Right atrium auricular region (tissue), 2 donors: Measurements from ENCODE around the gene KCNE4. TPM values are rescaled to one million over a fixed set of nuclear protein-coding genes. Genes with fewer than 3 reads are reported as not detected.

Experiments used
- DNase-seq: peaks from one replicate; pipeline ENCODE4 v3.0.0-alpha.2; 2019; ENCODE audit warnings: low spot score
- H3K27ac ChIP-seq, 2 donors: fragments of 200-600 bp; sonication (generic); 1 replicate in 1 of 2; 2 replicates in 1 of 2; pipeline ENCODE4 v1.5.1; 2016 to 2019
- H3K27me3 ChIP-seq, 2 donors: fragments of 200-600 bp; sonication (generic); one replicate each; pipeline versions ENCODE4 v1.5.1 to v1.6.0; 2017 to 2019
- H3K36me3 ChIP-seq: fragments of 200-600 bp; sonication (generic); one replicate; pipeline ENCODE4 v1.5.1; 2016
- H3K4me1 ChIP-seq, 2 donors: fragments of 200-600 bp; sonication (generic); one replicate each; pipeline versions ENCODE4 v1.5.1 to v1.6.0; 2017 to 2019
- H3K4me3 ChIP-seq, 2 donors: fragments of 200-600 bp; sonication (generic); 1 replicate in 1 of 2; 2 replicates in 1 of 2; pipeline ENCODE4 v1.5.1; 2017 to 2019; ENCODE audit warnings: mild to moderate bottlenecking in 1 of 2, moderate library complexity in 1 of 2
- H3K9me3 ChIP-seq, 2 donors: fragments of 200-600 bp; sonication (generic); one replicate each; pipeline ENCODE4 v1.5.1; 2019
- total RNA-seq, 2 donors: library from RNA; depleted of rRNA; stranded (reverse); fragments of >200 nt; gene quantifications; one replicate each; pipeline ENCODE4 v1.1.0, GENCODE V29; 2016
- TF ChIP-seq, protein P1 (sequence below), 2 donors: fragments of 200-600 bp; sonication (generic); IDR thresholded peaks; one replicate each; pipeline ENCODE4 v1.5.1; 2019; ENCODE audit warnings: antibody characterized with exemption in 2 of 2

The KCNE4 gene
- total RNA-seq, 2 donors from 2014 or later = 3.4 to 4.0 TPM

DNA sequence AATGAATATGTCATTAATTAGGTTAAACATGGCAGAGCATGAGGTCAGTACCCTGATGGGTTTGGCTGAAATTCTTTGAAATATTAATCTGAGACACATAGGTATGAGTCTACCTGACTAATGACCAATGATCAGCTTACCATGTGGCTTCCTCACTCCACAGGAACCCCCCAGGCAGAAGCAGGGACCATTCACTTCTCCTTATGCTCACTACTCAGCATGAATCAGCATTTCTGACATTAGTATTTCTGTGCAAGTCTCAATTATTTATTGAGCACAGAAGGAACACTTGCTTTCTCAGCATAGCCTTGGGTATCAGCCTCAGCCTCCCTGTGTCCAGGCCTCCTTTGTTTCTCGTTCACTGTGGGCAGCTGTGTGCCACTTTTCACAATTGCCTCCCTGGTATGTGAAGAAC, 9.3 kb upstream of the KCNE4 start:
- TF ChIP-seq, protein P1, sequence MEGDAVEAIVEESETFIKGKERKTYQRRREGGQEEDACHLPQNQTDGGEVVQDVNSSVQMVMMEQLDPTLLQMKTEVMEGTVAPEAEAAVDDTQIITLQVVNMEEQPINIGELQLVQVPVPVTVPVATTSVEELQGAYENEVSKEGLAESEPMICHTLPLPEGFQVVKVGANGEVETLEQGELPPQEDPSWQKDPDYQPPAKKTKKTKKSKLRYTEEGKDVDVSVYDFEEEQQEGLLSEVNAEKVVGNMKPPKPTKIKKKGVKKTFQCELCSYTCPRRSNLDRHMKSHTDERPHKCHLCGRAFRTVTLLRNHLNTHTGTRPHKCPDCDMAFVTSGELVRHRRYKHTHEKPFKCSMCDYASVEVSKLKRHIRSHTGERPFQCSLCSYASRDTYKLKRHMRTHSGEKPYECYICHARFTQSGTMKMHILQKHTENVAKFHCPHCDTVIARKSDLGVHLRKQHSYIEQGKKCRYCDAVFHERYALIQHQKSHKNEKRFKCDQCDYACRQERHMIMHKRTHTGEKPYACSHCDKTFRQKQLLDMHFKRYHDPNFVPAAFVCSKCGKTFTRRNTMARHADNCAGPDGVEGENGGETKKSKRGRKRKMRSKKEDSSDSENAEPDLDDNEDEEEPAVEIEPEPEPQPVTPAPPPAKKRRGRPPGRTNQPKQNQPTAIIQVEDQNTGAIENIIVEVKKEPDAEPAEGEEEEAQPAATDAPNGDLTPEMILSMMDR (IDR thresholded peaks at IDR 0.05) = no peak
- Histone ChIP-seq H3K36me3 (no peaks in the 10 kb centered on the region), H3K4me3 (no peak overlapping the region), H3K27ac (no peak overlapping the region), H3K9me3 (no peaks in the 10 kb centered on the region), H3K27me3 (no peaks in the 10 kb centered on the region), H3K4me1 (peaks cover 0 to 10% of the 10 kb centered on the region in 2 donors)
- no peak for DNase-seq

DNA sequence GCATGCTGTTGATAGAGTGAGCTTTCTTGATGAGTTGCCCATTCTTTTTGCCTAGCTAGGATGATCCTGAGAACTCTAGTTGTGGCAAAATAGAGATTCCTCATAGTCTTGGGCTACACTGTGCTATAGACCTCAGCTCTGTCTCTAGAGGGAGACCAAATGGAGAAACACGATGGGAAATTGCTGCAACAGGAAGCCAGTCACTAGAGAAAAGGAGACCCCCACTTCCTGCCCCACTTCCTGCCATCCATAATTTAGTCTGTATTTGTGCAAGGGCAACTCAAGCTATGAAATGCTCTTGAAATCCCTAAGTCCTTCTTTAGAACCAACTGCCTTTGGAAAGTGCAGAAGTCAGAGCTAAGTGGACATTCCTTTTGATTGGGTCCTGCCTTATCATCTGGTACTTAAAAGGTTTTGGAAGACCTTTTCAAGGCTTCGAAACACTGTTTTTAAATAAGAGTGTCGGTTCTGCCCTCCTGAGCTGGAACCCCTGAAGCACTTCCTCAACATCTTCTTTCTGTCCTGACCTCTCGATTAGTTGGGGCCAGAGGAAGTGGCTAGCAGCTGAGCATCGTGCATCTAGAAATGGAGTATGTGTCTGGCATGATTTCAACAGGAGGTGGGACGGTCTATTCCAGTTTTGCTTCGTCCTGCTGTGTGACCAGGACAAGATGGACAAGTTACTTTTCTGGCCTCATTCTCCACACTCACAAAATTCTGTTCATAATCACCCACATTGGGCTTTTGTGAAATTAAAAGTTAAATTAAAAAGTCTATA, 8.6 kb upstream of the KCNE4 start:
- TF ChIP-seq, protein P1 (IDR thresholded peaks at IDR 0.05) = no peak
- H3K4me1 ChIP-seq = peaks cover 0 to 10% of the 10 kb centered on the region in 2 donors
- H3K27me3 ChIP-seq = no peaks in the 10 kb centered on the region
- H3K36me3 ChIP-seq = no peaks in the 10 kb centered on the region
- H3K27ac ChIP-seq = no peak overlapping the region
- no peak overlapping the region for H3K4me3 ChIP-seq
- no peaks in the 10 kb centered on the region for H3K9me3 ChIP-seq
- DNase-seq = no peak

DNA sequence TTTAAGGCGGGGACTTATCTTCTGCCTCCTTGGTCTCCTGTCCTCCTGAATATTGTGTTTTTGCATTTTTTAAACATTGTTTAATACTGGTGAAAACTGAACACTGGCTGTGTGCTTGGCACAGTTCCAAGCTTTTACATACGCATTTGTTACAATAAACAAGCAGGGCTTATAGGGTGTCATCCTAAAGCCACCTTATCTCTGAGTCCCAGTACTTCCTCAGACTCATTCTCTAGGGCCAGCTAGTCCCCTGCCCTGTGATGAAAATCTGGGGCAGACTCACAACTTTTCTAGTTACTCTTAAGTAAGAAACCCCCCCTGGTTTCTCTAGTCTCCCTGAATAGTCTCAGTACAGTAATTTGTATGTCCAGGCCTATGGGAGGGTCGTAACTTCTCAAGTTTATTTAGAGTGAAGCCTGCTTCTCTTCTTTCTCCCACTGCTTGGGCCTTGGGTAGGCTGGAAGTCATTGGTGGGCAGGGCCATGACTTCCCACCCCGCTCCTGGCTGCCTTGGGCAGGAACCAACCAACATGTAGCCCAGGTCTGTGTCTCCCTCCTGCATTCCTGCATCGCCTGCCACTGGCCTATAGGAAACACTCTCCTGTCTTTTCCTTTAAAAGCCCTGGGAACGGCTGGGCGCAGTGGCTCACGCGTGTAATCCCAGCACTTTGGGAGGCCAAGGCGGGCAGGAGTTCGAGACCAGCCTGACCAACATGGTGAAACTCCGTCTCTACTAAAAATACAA, 7.7 kb upstream of the KCNE4 start:
- peaks cover 0 to 10% of the 10 kb centered on the region in 2 donors for H3K4me1 ChIP-seq
- no peak overlapping the region for H3K4me3 ChIP-seq
- H3K9me3 ChIP-seq = no peaks in the 10 kb centered on the region
- DNase-seq = no peak
- H3K36me3 ChIP-seq = no peaks in the 10 kb centered on the region
- no peak overlapping the region for H3K27ac ChIP-seq
- TF ChIP-seq, protein P1 (IDR thresholded peaks at IDR 0.05) = no peak
- no peaks in the 10 kb centered on the region for H3K27me3 ChIP-seq

DNA sequence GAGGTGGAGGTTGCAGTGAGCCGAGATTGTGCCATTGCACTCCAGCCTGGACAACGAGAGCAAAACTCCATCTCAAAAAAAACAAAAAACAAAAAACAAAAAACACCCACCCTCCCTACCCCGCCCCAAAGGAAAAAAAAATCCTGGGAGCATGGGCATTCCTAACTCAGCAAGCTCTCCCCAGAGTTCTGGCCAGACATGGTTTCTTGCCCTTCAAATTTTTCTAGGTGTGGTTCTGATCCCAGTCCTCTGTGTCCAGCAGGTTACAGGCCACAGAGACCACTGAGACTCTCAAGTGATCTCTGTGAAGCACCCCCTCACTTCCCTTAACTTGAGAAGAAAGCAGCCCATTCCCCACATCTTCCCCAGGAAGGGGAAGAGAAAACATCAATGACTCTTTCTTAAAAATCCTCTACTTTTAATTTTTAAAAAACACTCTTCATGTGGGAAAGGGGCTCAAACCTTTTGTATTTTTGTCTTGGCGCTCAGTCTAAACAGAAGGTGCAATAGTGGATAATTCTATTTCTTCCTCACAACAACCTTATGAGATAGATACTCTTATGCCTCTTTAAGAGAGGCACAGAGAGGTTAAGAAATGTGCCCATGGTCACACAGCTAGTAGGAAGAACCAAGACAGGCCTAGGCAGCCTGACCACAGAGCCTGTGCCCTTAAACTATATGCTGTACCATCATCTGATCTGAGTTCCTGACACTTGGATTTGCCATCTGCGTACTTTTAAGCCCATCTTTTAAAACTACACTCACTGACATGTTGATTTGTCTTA, 6.9 kb upstream of the KCNE4 start:
- no peak for DNase-seq
- Histone ChIP-seq H3K27me3 (no peaks in the 10 kb centered on the region), H3K4me1 (peaks cover 0 to 10% of the 10 kb centered on the region in 2 donors), H3K36me3 (no peaks in the 10 kb centered on the region), H3K27ac (no peak overlapping the region), H3K9me3 (no peaks in the 10 kb centered on the region), H3K4me3 (no peak overlapping the region)
- TF ChIP-seq, protein P1 (IDR thresholded peaks at IDR 0.05) = no peak

DNA sequence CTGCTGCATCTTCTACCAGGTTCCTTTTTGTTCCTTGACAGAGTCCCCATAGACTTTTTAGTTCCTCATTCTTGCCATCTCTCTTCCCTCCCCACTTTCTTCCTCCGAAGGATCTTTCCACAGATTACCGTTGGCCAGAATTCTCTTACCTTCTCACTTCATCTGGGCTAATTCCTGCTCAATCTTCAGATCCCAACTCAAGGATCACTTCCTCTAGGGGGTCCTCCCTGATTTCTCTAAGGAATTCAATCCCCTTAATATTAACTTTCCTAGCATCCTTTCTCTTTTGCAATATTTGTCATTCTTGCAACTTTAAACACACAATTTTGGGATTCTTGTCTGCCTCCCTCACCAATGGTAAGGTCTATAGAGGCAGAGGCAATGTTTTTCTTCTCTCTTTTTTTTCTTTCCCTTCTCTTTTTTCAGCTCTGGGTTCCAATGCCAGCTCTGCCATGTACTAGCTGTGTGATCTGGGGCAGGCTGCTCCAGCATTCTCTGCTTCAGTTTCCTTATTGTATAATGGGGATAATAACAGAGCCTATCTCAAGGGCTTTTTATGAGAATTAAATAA, 5.4 kb upstream of the KCNE4 start:
- Histone ChIP-seq H3K4me3 (no peak overlapping the region), H3K27ac (peak overlapping the region; percentile 60 to 71), H3K36me3 (no peaks in the 10 kb centered on the region), H3K9me3 (no peaks in the 10 kb centered on the region), H3K27me3 (no peaks in the 10 kb centered on the region), H3K4me1 (peaks cover 0 to 14% of the 10 kb centered on the region in 2 donors)
- TF ChIP-seq, protein P1 (IDR thresholded peaks at IDR 0.05) = no peak
- DNase-seq = no peak
